Endothelial cell of umbilical vein (primary cell): ENCODE measurements around the gene FGF23. TPM values are rescaled to one million over a fixed set of nuclear protein-coding genes. Genes with fewer than 3 reads are reported as not detected.

Experiments used
- BruUV-seq: library from RNA; stranded (reverse); fragments of 400-500 nt; replicated peaks from 2 replicates; lab custom pipeline; 2021; lab: Mats Ljungman, UMichigan
- CTCF ChIA-PET: fragments of 300-600, 350-600 bp; sonication (Branson Sonifier 250); formaldehyde crosslinking; loops from one replicate; lab custom pipeline; 2021; ENCODE audit warnings: antibody characterized with exemption, inconsistent platforms; lab: Charles Lee
- POLR2A ChIA-PET: fragments of 300-600, 350-600 bp; sonication (Branson Sonifier 250); formaldehyde crosslinking; loops from one replicate; lab custom pipeline; 2021; ENCODE audit warnings: antibody characterized with exemption, inconsistent platforms; lab: Charles Lee
- DNase-seq: peaks from one replicate; pipeline ENCODE4 v3.0.0-alpha.2; 2011; ENCODE audit warnings: low read depth, low spot score
- FAIRE-seq: peaks from 2 replicates; lab custom pipeline; 2011; peaks lifted over from hg19 to GRCh38; lab: Jason Lieb, UNC
- H2AFZ ChIP-seq: 2 replicates; pipeline ENCODE4 v1.6.0; 2012; ENCODE audit warnings: low read depth, low read length, control low read depth, inconsistent platforms
- H3K27ac ChIP-seq: 2 replicates; pipeline ENCODE4 v1.5.1; 2011; ENCODE audit warnings: low read depth, mild to moderate bottlenecking, control low read depth, low read length, moderate library complexity; ENCODE audit not compliant: insufficient read depth
- H3K27me3 ChIP-seq, 2 experiments: 2 replicates each; pipeline versions ENCODE4 v1.6.0 to v1.6.1; 2011; ENCODE audit warnings: low read length in 2 of 2, mixed read lengths in 1 of 2; ENCODE audit not compliant: control insufficient read depth in 2 of 2, insufficient read depth in 2 of 2
- H3K36me3 ChIP-seq, 2 experiments: 2 replicates in 1 of 2; 3 replicates in 1 of 2; pipeline ENCODE4 v1.5.1; 2011; ENCODE audit warnings: low read length in 2 of 2, mild to moderate bottlenecking in 1 of 2, moderate library complexity in 1 of 2; ENCODE audit not compliant: control insufficient read depth in 2 of 2, insufficient read depth in 2 of 2; ENCODE audit errors: extremely low read depth in 1 of 2
- H3K4me1 ChIP-seq: 3 replicates; pipeline ENCODE4 v1.5.1; 2011; ENCODE audit warnings: mild to moderate bottlenecking, low read length; ENCODE audit not compliant: control insufficient read depth, insufficient read depth; ENCODE audit errors: extremely low read depth
- H3K4me2 ChIP-seq: 2 replicates; pipeline ENCODE4 v1.6.1; 2011; ENCODE audit warnings: low read length, control low read depth, mixed read lengths; ENCODE audit not compliant: insufficient read depth
- H3K4me3 ChIP-seq, 3 experiments: fragments of 200-600 bp in 1 of 3; sonication (generic), shearing (Covaris generic) in 1 of 3; replicated peaks in 1 of 3; 2 replicates each; pipeline ENCODE4 v1.5.1; 2011 to 2016; ENCODE audit warnings: control low read depth in 3 of 3, low read length in 3 of 3, mild to moderate bottlenecking in 2 of 3, inconsistent platforms in 1 of 3, low read depth in 1 of 3, moderate library complexity in 1 of 3; ENCODE audit not compliant: insufficient read depth in 1 of 3
- H3K79me2 ChIP-seq: 2 replicates; pipeline ENCODE4 v1.6.0; 2012; ENCODE audit warnings: low read length, inconsistent platforms; ENCODE audit not compliant: control insufficient read depth, insufficient read depth
- H3K9ac ChIP-seq: replicated peaks from 2 replicates; pipeline ENCODE3; 2011; ENCODE audit warnings: low read length, control low read depth; ENCODE audit not compliant: insufficient read depth; ENCODE audit errors: extremely low read depth
- H3K9me1 ChIP-seq: replicated peaks from 3 replicates; pipeline ENCODE4 v1.6.0; 2011; ENCODE audit warnings: mild to moderate bottlenecking, low read length; ENCODE audit not compliant: control insufficient read depth, insufficient read depth; ENCODE audit errors: extremely low read depth
- H3K9me3 ChIP-seq: replicated peaks from 2 replicates; pipeline ENCODE4 v1.5.1; 2012; ENCODE audit warnings: low read length, inconsistent platforms; ENCODE audit not compliant: control insufficient read depth, insufficient read depth
- H4K20me1 ChIP-seq: replicated peaks from 2 replicates; pipeline ENCODE3; 2011; ENCODE audit warnings: mild to moderate bottlenecking, low read length; ENCODE audit not compliant: control insufficient read depth, insufficient read depth; ENCODE audit errors: extremely low read depth
- CTCF ChIP-seq, 2 donors: IDR thresholded peaks; 1 replicate in 1 of 2; 2 replicates in 1 of 2; pipeline ENCODE4 v1.5.1; 2011; ENCODE audit warnings: low read length in 2 of 2, mild to moderate bottlenecking in 2 of 2, moderate library complexity in 2 of 2, control low read depth in 1 of 2, inconsistent platforms in 1 of 2, low read depth in 1 of 2; ENCODE audit not compliant: insufficient read depth in 1 of 2; ENCODE audit errors: extremely low read depth in 1 of 2
- EZH2 ChIP-seq: IDR thresholded peaks from 2 replicates; pipeline ENCODE4 v1.6.1; 2012; ENCODE audit warnings: borderline replicate concordance, low read depth, mild to moderate bottlenecking, moderate library complexity, low read length, inconsistent platforms; ENCODE audit not compliant: severe bottlenecking
- FOS ChIP-seq: IDR thresholded peaks from 2 replicates; pipeline ENCODE4 v1.6.1; 2011; ENCODE audit warnings: mild to moderate bottlenecking, low read length, moderate library complexity, borderline replicate concordance; ENCODE audit not compliant: insufficient read depth
- GATA2 ChIP-seq: IDR thresholded peaks from 2 replicates; pipeline ENCODE4 v1.7.0; 2011; ENCODE audit warnings: low read depth, mild to moderate bottlenecking, moderate library complexity, mixed read lengths, low read length; ENCODE audit not compliant: insufficient read length, insufficient read depth
- JUN ChIP-seq: IDR thresholded peaks from 2 replicates; pipeline ENCODE4 v1.6.1; 2011; ENCODE audit warnings: borderline replicate concordance, low read depth; ENCODE audit not compliant: insufficient read length, insufficient read depth
- MAX ChIP-seq: IDR thresholded peaks from 2 replicates; pipeline ENCODE4 v1.6.1; 2011; ENCODE audit not compliant: insufficient read depth, insufficient read length
- MYC ChIP-seq: IDR thresholded peaks from one replicate; pipeline ENCODE4 v1.6.1; 2011; ENCODE audit warnings: mild to moderate bottlenecking, low read depth, low read length
- POLR2A ChIP-seq: IDR thresholded peaks from 2 replicates; pipeline ENCODE4 v1.6.1; 2012; ENCODE audit warnings: low read depth, mild to moderate bottlenecking, control low read depth, low read length
- POLR2AphosphoS5 ChIP-seq: IDR thresholded peaks from 2 replicates; pipeline ENCODE4 v1.6.1; 2012; ENCODE audit warnings: low read depth, mild to moderate bottlenecking, control low read depth, low read length, moderate library complexity; ENCODE audit not compliant: insufficient read depth
- dilution Hi-C: fragments of 300-500 bp; cut with MboI; formaldehyde crosslinking; loops from one replicate; pipeline ENCODE4 v1.15.0; 2019; ENCODE audit warnings: low sequenced_read_pairs; ENCODE audit not compliant: extremely low pct_ligation_motif_present
- intact Hi-C: fragments of 100-400 bp; cut with micrococcal nuclease; formaldehyde crosslinking; loops from one replicate; pipeline ENCODE4 v1.10.0; 2022
- polyA plus RNA-seq, 4 experiments: library from polyadenylated mRNA; depleted of rRNA in 3 of 4; stranded (reverse) in 3 of 4; unstranded in 1 of 4; fragments of >200 nt; gene quantifications; 2 replicates each; pipeline versions ENCODE4 v1.2.1 to v1.2.3, GENCODE V29; 2011 to 2012; ENCODE audit warnings: missing spikeins in 1 of 4
- total RNA-seq: library from RNA; stranded (reverse); gene quantifications from 2 replicates; pipeline ENCODE4 v1.2.3, GENCODE V29; 2021

Gene FGF23
- total and polyA plus RNA-seq, 2 donors (not counting 3 experiments of a cell fraction or from before 2014, with no cell fraction given), result not detected

- ChIA-PET CTCF (interaction anchor here (1.0 kb wide), 1 partner anchor 12 kb away, joined by 4 read pairs; no protein-coding TSS in a partner anchor), POLR2A (no interaction called here)
- FAIRE-seq (no peak), DNase-seq (no peak)
- TF ChIP-seq POLR2A (no peak), JUN (no peak), EZH2 (no peak), MYC (no peak), GATA2 (no peak), MAX (no peak), CTCF (IDR thresholded peaks at IDR 0.05; ENCODE audit: extremely low read depth in 1 of 2, insufficient read depth in 1 of 2, low read depth in 1 of 2, low read length in 2 of 2) (no peak), FOS (no peak), POLR2AphosphoS5 (no peak)
- Histone ChIP-seq H3K79me2 (peaks cover 32% of the 10 kb centered on the region), H3K9me3 (no peaks in the 10 kb centered on the region), H3K27ac (no peak overlapping the region), H3K9me1 (no peaks in the 10 kb centered on the region), H4K20me1 (peaks cover 4% of the 10 kb centered on the region), H3K36me3 (peaks cover 0 to 4% of the 10 kb centered on the region in 2 experiments), H2AFZ (no peak overlapping the region), H3K4me3 (no peak overlapping the region), H3K4me2 (no peak overlapping the region), H3K9ac (no peak overlapping the region), H3K27me3 (no peaks in the 10 kb centered on the region), H3K4me1 (no peaks in the 10 kb centered on the region)
- no TSS peak for BruUV-seq
- intact Hi-C loops, result no loop called here
- dilution Hi-C loops, result no loop called here
Observed at GRCh38 chr12:4330203-4330602, 49.3 kb downstream of the FGF23 start.
